ENCODE results near the gene ACOT7. TPM values are rescaled to one million over a fixed set of nuclear protein-coding genes. Genes with fewer than 3 reads are reported as not detected.
"Not testable (repeated sequence)": the region's sequence is repeated elsewhere in the genome, so short reads cannot be mapped to it uniquely, and the experiment has no call there.

The ACOT7 gene
- polyA plus RNA-seq, 4 donors = 18.2 to 34.2 (median 27.5) TPM

GRCh38 chr1:6317098-6317760 lies 76.3 kb downstream of the ACOT7 start:
- no peak for DNase-seq (ENCODE audit: low read depth in 4 of 4, low spot score in 3 of 4)

GRCh38 chr1:6316240-6317097 lies 77.1 kb downstream of the ACOT7 start:
- DNase-seq (ENCODE audit: low read depth in 4 of 4, low spot score in 3 of 4) = no peak

GRCh38 chr1:6314503-6314902 lies 79.1 kb downstream of the ACOT7 start:
- no peak for DNase-seq (ENCODE audit: low read depth in 4 of 4, low spot score in 3 of 4)

GRCh38 chr1:6313393-6314200 lies 80.0 kb downstream of the ACOT7 start:
- DNase-seq (ENCODE audit: low read depth in 4 of 4, low spot score in 3 of 4) = no peak

GRCh38 chr1:6310116-6310848 lies 83.3 kb downstream of the ACOT7 start:
- no peak for DNase-seq (ENCODE audit: low read depth in 4 of 4, low spot score in 3 of 4)

- no peak for DNase-seq (ENCODE audit: low read depth in 4 of 4, low spot score in 3 of 4)
These were observed 84.0 kb downstream of the ACOT7 start for GRCh38 chr1:6309564-6309963.

- no peak for DNase-seq (ENCODE audit: low read depth in 4 of 4, low spot score in 3 of 4)
These were observed 85.1 kb downstream of the ACOT7 start for GRCh38 chr1:6308449-6308848.

GRCh38 chr1:6307682-6308081 lies 85.9 kb downstream of the ACOT7 start:
- DNase-seq (ENCODE audit: low read depth in 4 of 4, low spot score in 3 of 4) = not testable (repeated sequence)

GRCh38 chr1:6307099-6307498 lies 86.5 kb downstream of the ACOT7 start:
- DNase-seq (ENCODE audit: low read depth in 4 of 4, low spot score in 3 of 4) = no peak

- DNase-seq (ENCODE audit: low read depth in 4 of 4, low spot score in 3 of 4) = no peak
These were observed 90.1 kb downstream of the ACOT7 start for GRCh38 chr1:6303397-6304012.

- DNase-seq (ENCODE audit: low read depth in 4 of 4, low spot score in 3 of 4) = no peak
These were observed 91.0 kb downstream of the ACOT7 start for GRCh38 chr1:6302568-6302967.

GRCh38 chr1:6301526-6301925 lies 92.0 kb downstream of the ACOT7 start:
- DNase-seq (ENCODE audit: low read depth in 4 of 4, low spot score in 3 of 4) = no peak

- no peak for DNase-seq (ENCODE audit: low read depth in 4 of 4, low spot score in 3 of 4)
These were observed 93.1 kb downstream of the ACOT7 start for GRCh38 chr1:6300342-6301048.

GRCh38 chr1:6299557-6300165 lies 93.9 kb downstream of the ACOT7 start:
- DNase-seq (ENCODE audit: low read depth in 4 of 4, low spot score in 3 of 4) = no peak

GRCh38 chr1:6298940-6299465 lies 94.6 kb downstream of the ACOT7 start:
- DNase-seq (ENCODE audit: low read depth in 4 of 4, low spot score in 3 of 4) = no peak

GRCh38 chr1:6298530-6298929 lies 95.0 kb downstream of the ACOT7 start:
- DNase-seq (ENCODE audit: low read depth in 4 of 4, low spot score in 3 of 4) = no peak

- DNase-seq (ENCODE audit: low read depth in 4 of 4, low spot score in 3 of 4) = no peak
These were observed 97.7 kb downstream of the ACOT7 start for GRCh38 chr1:6295910-6296309.

GRCh38 chr1:6294890-6295556 lies 98.5 kb downstream of the ACOT7 start:
- DNase-seq (ENCODE audit: low read depth in 4 of 4, low spot score in 3 of 4) = no peak
